Muscle layer of colon (tissue), 2 donors: ENCODE results near the gene GPR158.
"Not testable (repeated sequence)": the region's sequence is repeated elsewhere in the genome, so short reads cannot be mapped to it uniquely, and the experiment has no call there.

ENCODE experiments used
- H3K27ac ChIP-seq: one replicate; pipeline ENCODE4 v1.7.0; 2013; ENCODE audit warnings: low read depth, mild to moderate bottlenecking, low read length, moderate library complexity
- H3K27me3 ChIP-seq, 2 donors: one replicate each; pipeline ENCODE4 v1.7.0; 2013; ENCODE audit warnings: low read length in 2 of 2, mild to moderate bottlenecking in 2 of 2; ENCODE audit not compliant: insufficient read depth in 2 of 2, control insufficient read depth in 1 of 2
- H3K36me3 ChIP-seq: one replicate; pipeline ENCODE4 v1.7.0; 2013; ENCODE audit warnings: mild to moderate bottlenecking, low read length; ENCODE audit not compliant: insufficient read depth
- H3K4me1 ChIP-seq: one replicate; pipeline ENCODE4 v1.7.0; 2013; ENCODE audit warnings: mild to moderate bottlenecking, low read length; ENCODE audit not compliant: insufficient read depth
- H3K4me3 ChIP-seq, 2 donors: one replicate each; pipeline ENCODE4 v1.7.0; 2013; ENCODE audit warnings: low read length in 2 of 2, low read depth in 1 of 2, mild to moderate bottlenecking in 1 of 2, moderate library complexity in 1 of 2
- H3K9ac ChIP-seq: one replicate; pipeline ENCODE4 v1.7.0; 2013; ENCODE audit warnings: low read length
- H3K9me3 ChIP-seq: one replicate; pipeline ENCODE4 v1.7.0; 2013; ENCODE audit warnings: mild to moderate bottlenecking, low read length
- donor health status: abdominal sarcoma.
- donor health status: Adenocarcinoma of cecum.

GPR158 gene

GRCh38 chr10:25382901-25383300 is 208.1 kb downstream of the GPR158 start:
- not testable (repeated sequence) for H3K9ac ChIP-seq, H3K4me3 ChIP-seq, H3K27me3 ChIP-seq, H3K4me1 ChIP-seq, H3K9me3 ChIP-seq, H3K36me3 ChIP-seq, H3K27ac ChIP-seq

GRCh38 chr10:25383686-25384085 is 208.9 kb downstream of the GPR158 start:
- no peak overlapping the region for H3K27ac ChIP-seq
- H3K4me1 ChIP-seq: no peaks in the 10 kb centered on the region
- H3K27me3 ChIP-seq: no peaks in the 10 kb centered on the region
- no peak overlapping the region for H3K9ac ChIP-seq
- H3K4me3 ChIP-seq: no peak overlapping the region
- H3K36me3 ChIP-seq: no peaks in the 10 kb centered on the region
- H3K9me3 ChIP-seq: no peaks in the 10 kb centered on the region

- Histone ChIP-seq H3K27ac (no peak overlapping the region), H3K27me3 (no peaks in the 10 kb centered on the region), H3K4me3 (no peak overlapping the region), H3K4me1 (no peaks in the 10 kb centered on the region), H3K9ac (no peak overlapping the region), H3K9me3 (no peaks in the 10 kb centered on the region), H3K36me3 (no peaks in the 10 kb centered on the region)
Measured at GRCh38 chr10:25384618-25385017, 209.8 kb downstream of the GPR158 start.

GRCh38 chr10:25388188-25388861 is 213.5 kb downstream of the GPR158 start:
- no peak overlapping the region for H3K4me3 ChIP-seq
- no peaks in the 10 kb centered on the region for H3K9me3 ChIP-seq
- no peak overlapping the region for H3K27ac ChIP-seq
- H3K27me3 ChIP-seq: no peaks in the 10 kb centered on the region
- H3K4me1 ChIP-seq: no peaks in the 10 kb centered on the region
- H3K36me3 ChIP-seq: no peaks in the 10 kb centered on the region
- H3K9ac ChIP-seq: no peak overlapping the region

GRCh38 chr10:25388862-25389206 is 214.0 kb downstream of the GPR158 start:
- Histone ChIP-seq H3K9me3 (no peaks in the 10 kb centered on the region), H3K4me1 (no peaks in the 10 kb centered on the region), H3K27me3 (no peaks in the 10 kb centered on the region), H3K4me3 (no peak overlapping the region), H3K9ac (no peak overlapping the region), H3K27ac (no peak overlapping the region), H3K36me3 (no peaks in the 10 kb centered on the region)

GRCh38 chr10:25390733-25391132 is 215.9 kb downstream of the GPR158 start:
- Histone ChIP-seq H3K9ac (no peak overlapping the region), H3K9me3 (no peaks in the 10 kb centered on the region), H3K27me3 (no peaks in the 10 kb centered on the region), H3K4me1 (no peaks in the 10 kb centered on the region), H3K36me3 (no peaks in the 10 kb centered on the region), H3K27ac (no peak overlapping the region), H3K4me3 (no peak overlapping the region)

- Histone ChIP-seq H3K27me3 (no peaks in the 10 kb centered on the region), H3K9me3 (no peaks in the 10 kb centered on the region), H3K4me3 (no peak overlapping the region), H3K9ac (no peak overlapping the region), H3K36me3 (no peaks in the 10 kb centered on the region), H3K27ac (no peak overlapping the region), H3K4me1 (no peaks in the 10 kb centered on the region)
Measured at GRCh38 chr10:25392132-25392531, 217.3 kb downstream of the GPR158 start.

- no peak overlapping the region for H3K27ac ChIP-seq
- H3K4me3 ChIP-seq: no peak overlapping the region
- H3K27me3 ChIP-seq: no peaks in the 10 kb centered on the region
- no peak overlapping the region for H3K9ac ChIP-seq
- no peaks in the 10 kb centered on the region for H3K9me3 ChIP-seq
- H3K36me3 ChIP-seq: no peaks in the 10 kb centered on the region
- no peaks in the 10 kb centered on the region for H3K4me1 ChIP-seq
Measured at GRCh38 chr10:25393621-25394020, 218.8 kb downstream of the GPR158 start.

- H3K9me3 ChIP-seq: no peaks in the 10 kb centered on the region
- no peaks in the 10 kb centered on the region for H3K4me1 ChIP-seq
- H3K36me3 ChIP-seq: no peaks in the 10 kb centered on the region
- no peak overlapping the region for H3K27ac ChIP-seq
- H3K27me3 ChIP-seq: no peaks in the 10 kb centered on the region
- no peak overlapping the region for H3K4me3 ChIP-seq
- no peak overlapping the region for H3K9ac ChIP-seq
Measured at GRCh38 chr10:25398680-25399079, 223.9 kb downstream of the GPR158 start.

- Histone ChIP-seq H3K27ac (no peak overlapping the region), H3K4me1 (no peaks in the 10 kb centered on the region), H3K4me3 (no peak overlapping the region), H3K9ac (no peak overlapping the region), H3K27me3 (no peaks in the 10 kb centered on the region), H3K9me3 (no peaks in the 10 kb centered on the region), H3K36me3 (no peaks in the 10 kb centered on the region)
Measured at GRCh38 chr10:25405871-25406270, 231.1 kb downstream of the GPR158 start.

- Histone ChIP-seq H3K36me3 (no peaks in the 10 kb centered on the region), H3K9ac (no peak overlapping the region), H3K9me3 (no peaks in the 10 kb centered on the region), H3K27me3 (no peaks in the 10 kb centered on the region), H3K4me3 (no peak overlapping the region), H3K27ac (no peak overlapping the region), H3K4me1 (no peaks in the 10 kb centered on the region)
Measured at GRCh38 chr10:25417611-25418010, 242.8 kb downstream of the GPR158 start.

- Histone ChIP-seq H3K4me1 (no peaks in the 10 kb centered on the region), H3K9me3 (no peaks in the 10 kb centered on the region), H3K4me3 (no peak overlapping the region), H3K9ac (no peak overlapping the region), H3K36me3 (no peaks in the 10 kb centered on the region), H3K27ac (no peak overlapping the region), H3K27me3 (no peaks in the 10 kb centered on the region)
Measured at GRCh38 chr10:25425776-25426175, 251.0 kb downstream of the GPR158 start.
